OCI-LY1 (cell line): ENCODE results near the gene ATP9B.

ENCODE experiments used
- EZH2 ChIP-seq: fragments of 200-600 bp; sonication (generic), shearing (Covaris generic); IDR thresholded peaks from 2 replicates; pipeline ENCODE4 v1.8.0; 2017; ENCODE audit warnings: borderline replicate concordance, mixed run types, mild to moderate bottlenecking, antibody characterized with exemption, low read length, moderate library complexity, mixed read lengths
- TF ChIP-seq, protein P1 (sequence below): fragments of 200-600 bp; sonication (generic), shearing (Covaris generic); IDR thresholded peaks from 2 replicates; pipeline ENCODE4 v1.5.1; 2017; ENCODE audit warnings: mild to moderate bottlenecking, antibody characterized with exemption, low read length, moderate library complexity, mixed read lengths

- TF ChIP-seq, protein P1, sequence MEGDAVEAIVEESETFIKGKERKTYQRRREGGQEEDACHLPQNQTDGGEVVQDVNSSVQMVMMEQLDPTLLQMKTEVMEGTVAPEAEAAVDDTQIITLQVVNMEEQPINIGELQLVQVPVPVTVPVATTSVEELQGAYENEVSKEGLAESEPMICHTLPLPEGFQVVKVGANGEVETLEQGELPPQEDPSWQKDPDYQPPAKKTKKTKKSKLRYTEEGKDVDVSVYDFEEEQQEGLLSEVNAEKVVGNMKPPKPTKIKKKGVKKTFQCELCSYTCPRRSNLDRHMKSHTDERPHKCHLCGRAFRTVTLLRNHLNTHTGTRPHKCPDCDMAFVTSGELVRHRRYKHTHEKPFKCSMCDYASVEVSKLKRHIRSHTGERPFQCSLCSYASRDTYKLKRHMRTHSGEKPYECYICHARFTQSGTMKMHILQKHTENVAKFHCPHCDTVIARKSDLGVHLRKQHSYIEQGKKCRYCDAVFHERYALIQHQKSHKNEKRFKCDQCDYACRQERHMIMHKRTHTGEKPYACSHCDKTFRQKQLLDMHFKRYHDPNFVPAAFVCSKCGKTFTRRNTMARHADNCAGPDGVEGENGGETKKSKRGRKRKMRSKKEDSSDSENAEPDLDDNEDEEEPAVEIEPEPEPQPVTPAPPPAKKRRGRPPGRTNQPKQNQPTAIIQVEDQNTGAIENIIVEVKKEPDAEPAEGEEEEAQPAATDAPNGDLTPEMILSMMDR = no peak
- TF ChIP-seq EZH2 = no peak
Measured at GRCh38 chr18:79239631-79240030, 170.4 kb downstream of the ATP9B start.
